Measurements from ENCODE around the gene CSF3R.

CSF3R gene

GRCh38 chr1:36471830-36472641, 10.7 kb downstream of the CSF3R start:
- Histone ChIP-seq H3K4me1 (ENCODE audit: insufficient read depth, low read length) (peaks cover 3% of the 10 kb centered on the region), H3K9me3 (ENCODE audit: low read length) (no peaks in the 10 kb centered on the region), H3K4me3 (ENCODE audit: low read length) (no peak overlapping the region), H3K36me3 (ENCODE audit: insufficient read depth, low read length) (no peaks in the 10 kb centered on the region), H2AFZ (ENCODE audit: low read depth, low read length) (no peak overlapping the region), H3K27me3 (ENCODE audit: insufficient read depth, low read length) (no peaks in the 10 kb centered on the region)

GRCh38 chr1:36469163-36469562, 13.6 kb downstream of the CSF3R start:
- no peaks in the 10 kb centered on the region for H3K27me3 ChIP-seq (ENCODE audit: insufficient read depth, low read length)
- H3K36me3 ChIP-seq (ENCODE audit: insufficient read depth, low read length): no peaks in the 10 kb centered on the region
- no peaks in the 10 kb centered on the region for H3K9me3 ChIP-seq (ENCODE audit: low read length)
- peaks cover 3% of the 10 kb centered on the region for H3K4me1 ChIP-seq (ENCODE audit: insufficient read depth, low read length)
- no peak overlapping the region for H2AFZ ChIP-seq (ENCODE audit: low read depth, low read length)
- H3K4me3 ChIP-seq (ENCODE audit: low read length): no peak overlapping the region

GRCh38 chr1:36467700-36468455, 14.8 kb downstream of the CSF3R start:
- Histone ChIP-seq H3K27me3 (ENCODE audit: insufficient read depth, low read length) (no peaks in the 10 kb centered on the region), H3K4me1 (ENCODE audit: insufficient read depth, low read length) (peaks cover 7% of the 10 kb centered on the region), H3K4me3 (ENCODE audit: low read length) (no peak overlapping the region), H2AFZ (ENCODE audit: low read depth, low read length) (no peak overlapping the region), H3K9me3 (ENCODE audit: low read length) (no peaks in the 10 kb centered on the region), H3K36me3 (ENCODE audit: insufficient read depth, low read length) (no peaks in the 10 kb centered on the region)

GRCh38 chr1:36467027-36467410, 15.7 kb downstream of the CSF3R start:
- no peak overlapping the region for H2AFZ ChIP-seq (ENCODE audit: low read depth, low read length)
- no peak overlapping the region for H3K4me3 ChIP-seq (ENCODE audit: low read length)
- no peaks in the 10 kb centered on the region for H3K27me3 ChIP-seq (ENCODE audit: insufficient read depth, low read length)
- H3K4me1 ChIP-seq (ENCODE audit: insufficient read depth, low read length): peaks cover 7% of the 10 kb centered on the region
- H3K9me3 ChIP-seq (ENCODE audit: low read length): no peaks in the 10 kb centered on the region
- H3K36me3 ChIP-seq (ENCODE audit: insufficient read depth, low read length): peaks cover 4% of the 10 kb centered on the region

- Histone ChIP-seq H3K9me3 (ENCODE audit: low read length) (no peaks in the 10 kb centered on the region), H3K27me3 (ENCODE audit: insufficient read depth, low read length) (no peaks in the 10 kb centered on the region), H3K36me3 (ENCODE audit: insufficient read depth, low read length) (peaks cover 9% of the 10 kb centered on the region), H3K4me1 (ENCODE audit: insufficient read depth, low read length) (peaks cover 6% of the 10 kb centered on the region), H2AFZ (ENCODE audit: low read depth, low read length) (no peak overlapping the region), H3K4me3 (ENCODE audit: low read length) (no peak overlapping the region)
Observed at GRCh38 chr1:36466370-36467026, 16.2 kb downstream of the CSF3R start.

- Histone ChIP-seq H2AFZ (ENCODE audit: low read depth, low read length) (no peak overlapping the region), H3K4me3 (ENCODE audit: low read length) (no peak overlapping the region), H3K27me3 (ENCODE audit: insufficient read depth, low read length) (no peaks in the 10 kb centered on the region), H3K4me1 (ENCODE audit: insufficient read depth, low read length) (peaks cover 4% of the 10 kb centered on the region), H3K36me3 (ENCODE audit: insufficient read depth, low read length) (peaks cover 15% of the 10 kb centered on the region), H3K9me3 (ENCODE audit: low read length) (no peaks in the 10 kb centered on the region)
Observed at GRCh38 chr1:36465731-36466369, 16.9 kb downstream of the CSF3R start.

GRCh38 chr1:36464605-36465393, 17.9 kb downstream of the CSF3R start:
- no peaks in the 10 kb centered on the region for H3K27me3 ChIP-seq (ENCODE audit: insufficient read depth, low read length)
- H3K36me3 ChIP-seq (ENCODE audit: insufficient read depth, low read length): peaks cover 23% of the 10 kb centered on the region
- H3K4me1 ChIP-seq (ENCODE audit: insufficient read depth, low read length): peaks cover 4% of the 10 kb centered on the region
- no peaks in the 10 kb centered on the region for H3K9me3 ChIP-seq (ENCODE audit: low read length)
- H3K4me3 ChIP-seq (ENCODE audit: low read length): peak overlapping the region; percentile 62
- H2AFZ ChIP-seq (ENCODE audit: low read depth, low read length): peak overlapping the region; percentile 47

- Histone ChIP-seq H3K4me1 (ENCODE audit: insufficient read depth, low read length) (peaks cover 4% of the 10 kb centered on the region), H3K36me3 (ENCODE audit: insufficient read depth, low read length) (peaks cover 29% of the 10 kb centered on the region), H3K27me3 (ENCODE audit: insufficient read depth, low read length) (no peaks in the 10 kb centered on the region), H3K4me3 (ENCODE audit: low read length) (peak within 1 kb of the TSS; percentile 62), H3K9me3 (ENCODE audit: low read length) (no peaks in the 10 kb centered on the region), H2AFZ (ENCODE audit: low read depth, low read length) (peak within 1 kb of the TSS; percentile 47)
Observed at GRCh38 chr1:36463803-36464604, 18.7 kb downstream of the CSF3R start, which contains the start of gene MRPS15. Gene MRPS15 (minus strand): TSS chr1:36464384. CDS start chr1:36464275, 109 bp downstream.

GRCh38 chr1:36463463-36463802, 19.3 kb downstream of the CSF3R start:
- Histone ChIP-seq H3K4me3 (ENCODE audit: low read length) (peak overlapping the region; percentile 62), H2AFZ (ENCODE audit: low read depth, low read length) (peak overlapping the region; percentile 20), H3K9me3 (ENCODE audit: low read length) (no peaks in the 10 kb centered on the region), H3K4me1 (ENCODE audit: insufficient read depth, low read length) (peaks cover 4% of the 10 kb centered on the region), H3K36me3 (ENCODE audit: insufficient read depth, low read length) (peaks cover 35% of the 10 kb centered on the region), H3K27me3 (ENCODE audit: insufficient read depth, low read length) (no peaks in the 10 kb centered on the region)

GRCh38 chr1:36458910-36459309, 23.8 kb downstream of the CSF3R start:
- no peak overlapping the region for H3K4me3 ChIP-seq (ENCODE audit: low read length)
- H3K4me1 ChIP-seq (ENCODE audit: insufficient read depth, low read length): peaks cover 4% of the 10 kb centered on the region
- H2AFZ ChIP-seq (ENCODE audit: low read depth, low read length): no peak overlapping the region
- no peaks in the 10 kb centered on the region for H3K9me3 ChIP-seq (ENCODE audit: low read length)
- H3K36me3 ChIP-seq (ENCODE audit: insufficient read depth, low read length): peaks cover 67% of the 10 kb centered on the region
- H3K27me3 ChIP-seq (ENCODE audit: insufficient read depth, low read length): no peaks in the 10 kb centered on the region

GRCh38 chr1:36457691-36458090, 25.0 kb downstream of the CSF3R start:
- no peaks in the 10 kb centered on the region for H3K4me1 ChIP-seq (ENCODE audit: insufficient read depth, low read length)
- no peaks in the 10 kb centered on the region for H3K27me3 ChIP-seq (ENCODE audit: insufficient read depth, low read length)
- no peak overlapping the region for H3K4me3 ChIP-seq (ENCODE audit: low read length)
- H3K36me3 ChIP-seq (ENCODE audit: insufficient read depth, low read length): peaks cover 67% of the 10 kb centered on the region
- H3K9me3 ChIP-seq (ENCODE audit: low read length): no peaks in the 10 kb centered on the region
- no peak overlapping the region for H2AFZ ChIP-seq (ENCODE audit: low read depth, low read length)
